GM19023 (cell line): ENCODE data around the gene ZFP36L2.

Source experiments
- ATAC-seq: cut with Tn5 transposase; IDR thresholded peaks from one replicate; pipeline ENCODE4 v1.9.1; 2021; ENCODE audit warnings: mild to moderate bottlenecking, moderate library complexity; ENCODE audit not compliant: unreplicated experiment

Gene ZFP36L2

GRCh38 chr2:43210467-43211303 lies 15.7 kb downstream of the ZFP36L2 start:
- ATAC-seq = no peak

GRCh38 chr2:43210125-43210466 lies 16.3 kb downstream of the ZFP36L2 start:
- no peak for ATAC-seq

GRCh38 chr2:43209204-43209717 lies 17.1 kb downstream of the ZFP36L2 start:
- ATAC-seq = no peak

- no peak for ATAC-seq
Observed at GRCh38 chr2:43207553-43208300, 18.7 kb downstream of the ZFP36L2 start.

- ATAC-seq = no peak
Observed at GRCh38 chr2:43206602-43207001, 19.8 kb downstream of the ZFP36L2 start.

- ATAC-seq = no peak
Observed at GRCh38 chr2:43203373-43203772, 23.0 kb downstream of the ZFP36L2 start.

GRCh38 chr2:43202289-43202688 lies 24.1 kb downstream of the ZFP36L2 start:
- ATAC-seq = no peak

- ATAC-seq = no peak
Observed at GRCh38 chr2:43201497-43201896, 24.9 kb downstream of the ZFP36L2 start.

- no peak for ATAC-seq
Observed at GRCh38 chr2:43201016-43201415, 25.4 kb downstream of the ZFP36L2 start.

- ATAC-seq = no peak
Observed at GRCh38 chr2:43199492-43200488, 26.6 kb downstream of the ZFP36L2 start.

GRCh38 chr2:43198263-43198662 lies 28.1 kb downstream of the ZFP36L2 start:
- ATAC-seq = no peak

GRCh38 chr2:43197588-43197896 lies 28.9 kb downstream of the ZFP36L2 start:
- no peak for ATAC-seq

GRCh38 chr2:43196768-43197587 lies 29.4 kb downstream of the ZFP36L2 start:
- no peak for ATAC-seq

GRCh38 chr2:43194121-43194869 lies 32.1 kb downstream of the ZFP36L2 start:
- ATAC-seq = peak; percentile 64

- ATAC-seq = no peak
Observed at GRCh38 chr2:43193652-43194120, 32.7 kb downstream of the ZFP36L2 start.

GRCh38 chr2:43192744-43193651 lies 33.4 kb downstream of the ZFP36L2 start:
- no peak for ATAC-seq

- no peak for ATAC-seq
Observed at GRCh38 chr2:43191947-43192516, 34.4 kb downstream of the ZFP36L2 start.
